HEK293 (cell line): ENCODE measurements around the gene PIGN.

Experiments used
- CTCF ChIA-PET: fragments of 350-600 bp; formaldehyde crosslinking; extraction: SDS; loops from one replicate; lab custom pipeline; 2021; ENCODE audit warnings: antibody characterized with exemption; lab: Yijun Ruan, JAX
- POLR2A ChIA-PET: fragments of 300-600 bp; formaldehyde crosslinking; extraction: SDS; loops from one replicate; lab custom pipeline; 2020; ENCODE audit warnings: antibody characterized with exemption, inconsistent platforms; lab: Yijun Ruan, JAX
- H3K27ac ChIP-seq: fragments of 200-500 bp; sonication (Bioruptor generic); 2 replicates; pipeline ENCODE4 v1.5.1; 2014; ENCODE audit warnings: low read depth, low read length, control low read depth, inconsistent platforms; ENCODE audit errors: extremely low read depth
- H3K36me3 ChIP-seq, 2 experiments: fragments of 200-500 bp in 1 of 2; sonication (Bioruptor generic) in 1 of 2; 1 replicate in 1 of 2; 2 replicates in 1 of 2; pipeline ENCODE4 v1.5.1; 2014 to 2017; ENCODE audit warnings: inconsistent platforms in 2 of 2, low read length in 2 of 2; ENCODE audit not compliant: control insufficient read depth in 2 of 2, insufficient read depth in 1 of 2
- H3K4me1 ChIP-seq: fragments of 200-500 bp; sonication (Bioruptor generic); 2 replicates; pipeline ENCODE4 v1.5.1; 2014; ENCODE audit warnings: mild to moderate bottlenecking, low read length, inconsistent platforms; ENCODE audit not compliant: control insufficient read depth, insufficient read depth
- H3K4me3 ChIP-seq: 2 replicates; pipeline ENCODE4 v1.5.1; 2011; ENCODE audit warnings: low read depth, mild to moderate bottlenecking, control low read depth, low read length, moderate library complexity
- H3K9me3 ChIP-seq: fragments of 200-500 bp; sonication (Bioruptor generic); 2 replicates; pipeline ENCODE4 v1.5.1; 2014; ENCODE audit warnings: low read depth, low read length, inconsistent platforms; ENCODE audit not compliant: control insufficient read depth, insufficient read depth
- CTCF ChIP-seq: fragments of 450-650 bp; formaldehyde crosslinking; IDR thresholded peaks from 2 replicates; pipeline ENCODE4 v1.5.1; 2016; ENCODE audit warnings: missing biosample characterization, missing genetic modification characterization
- ELK4 ChIP-seq: IDR thresholded peaks from 2 replicates; pipeline ENCODE4 v1.6.1; 2011; ENCODE audit warnings: mild to moderate bottlenecking, low read depth, low read length, borderline replicate concordance
- GLI2 ChIP-seq: fragments of 450-650 bp; formaldehyde crosslinking; IDR thresholded peaks from 2 replicates; pipeline ENCODE4; 2017; ENCODE audit warnings: missing biosample characterization, missing genetic modification characterization, low read depth, borderline replicate concordance
- PRDM1 ChIP-seq: fragments of 450-650 bp; formaldehyde crosslinking; IDR thresholded peaks from 2 replicates; pipeline ENCODE4; 2016; ENCODE audit warnings: missing biosample characterization, missing genetic modification characterization
- TCF7L2 ChIP-seq: IDR thresholded peaks from 2 replicates; pipeline ENCODE4 v1.6.1; 2011; ENCODE audit warnings: low read depth, mild to moderate bottlenecking, inconsistent platforms, low read length, moderate library complexity, borderline replicate concordance
- ZBTB17 ChIP-seq: fragments of 450-650 bp; formaldehyde crosslinking; IDR thresholded peaks from 2 replicates; pipeline ENCODE4 v1.5.1; 2016; ENCODE audit warnings: missing biosample characterization, missing genetic modification characterization
- ZBTB48 ChIP-seq: fragments of 450-650 bp; formaldehyde crosslinking; IDR thresholded peaks from 2 replicates; pipeline ENCODE4 v1.5.1; 2016; ENCODE audit warnings: missing biosample characterization, missing genetic modification characterization
- ZNF114 ChIP-seq: fragments of 450-650 bp; formaldehyde crosslinking; IDR thresholded peaks from 2 replicates; pipeline ENCODE4 v1.5.0; 2017; ENCODE audit warnings: missing biosample characterization, missing genetic modification characterization
- ZNF138 ChIP-seq: fragments of 450-650 bp; formaldehyde crosslinking; IDR thresholded peaks from 2 replicates; pipeline ENCODE4 v1.5.1; 2016; ENCODE audit warnings: missing biosample characterization, missing genetic modification characterization, borderline replicate concordance
- ZNF155 ChIP-seq: fragments of 450-650 bp; formaldehyde crosslinking; IDR thresholded peaks from 2 replicates; pipeline ENCODE4 v1.5.1; 2016; ENCODE audit warnings: missing biosample characterization, missing genetic modification characterization
- ZNF157 ChIP-seq: fragments of 450-650 bp; formaldehyde crosslinking; IDR thresholded peaks from 2 replicates; pipeline ENCODE4 v1.5.1; 2016; ENCODE audit warnings: missing biosample characterization, missing genetic modification characterization
- ZNF223 ChIP-seq: fragments of 450-650 bp; formaldehyde crosslinking; IDR thresholded peaks from 2 replicates; pipeline ENCODE4 v1.5.1; 2016; ENCODE audit warnings: missing biosample characterization, missing genetic modification characterization
- ZNF292 ChIP-seq: fragments of 450-650 bp; formaldehyde crosslinking; IDR thresholded peaks from 2 replicates; pipeline ENCODE4 v1.5.1; 2016; ENCODE audit warnings: low read depth, missing biosample characterization, missing genetic modification characterization, borderline replicate concordance
- ZNF514 ChIP-seq: fragments of 450-650 bp; formaldehyde crosslinking; IDR thresholded peaks from 2 replicates; pipeline ENCODE4 v1.5.1; 2016; ENCODE audit warnings: missing biosample characterization, missing genetic modification characterization
- ZNF621 ChIP-seq: fragments of 450-650 bp; formaldehyde crosslinking; IDR thresholded peaks from 2 replicates; pipeline ENCODE4 v1.5.1; 2017; ENCODE audit warnings: missing biosample characterization, missing genetic modification characterization
- ZNF670 ChIP-seq: fragments of 450-650 bp; formaldehyde crosslinking; IDR thresholded peaks from 2 replicates; pipeline ENCODE4 v1.5.1; 2016; ENCODE audit warnings: missing biosample characterization, missing genetic modification characterization, low read depth
- ZSCAN16 ChIP-seq: fragments of 450-650 bp; formaldehyde crosslinking; IDR thresholded peaks from 2 replicates; pipeline ENCODE4 v1.5.1; 2016; ENCODE audit warnings: missing biosample characterization, missing genetic modification characterization
- TF ChIP-seq, protein P1 (sequence below): fragments of 450-650 bp; IDR thresholded peaks from 2 replicates; pipeline ENCODE4 v1.5.1; 2018; ENCODE audit warnings: missing biosample characterization, mild to moderate bottlenecking, missing genetic modification characterization
- TF ChIP-seq, protein P2 (sequence below): fragments of 450-650 bp; formaldehyde crosslinking; IDR thresholded peaks from 2 replicates; pipeline ENCODE4 v1.5.1; 2016; ENCODE audit warnings: missing biosample characterization, missing genetic modification characterization
- TF ChIP-seq, protein P3 (sequence below): fragments of 450-650 bp; formaldehyde crosslinking; IDR thresholded peaks from 2 replicates; pipeline ENCODE4; 2016; ENCODE audit warnings: missing biosample characterization, missing genetic modification characterization

PIGN gene

GRCh38 chr18:62054929-62055498 is 131.8 kb downstream of the PIGN start (continued):
- TF ChIP-seq, protein P1, sequence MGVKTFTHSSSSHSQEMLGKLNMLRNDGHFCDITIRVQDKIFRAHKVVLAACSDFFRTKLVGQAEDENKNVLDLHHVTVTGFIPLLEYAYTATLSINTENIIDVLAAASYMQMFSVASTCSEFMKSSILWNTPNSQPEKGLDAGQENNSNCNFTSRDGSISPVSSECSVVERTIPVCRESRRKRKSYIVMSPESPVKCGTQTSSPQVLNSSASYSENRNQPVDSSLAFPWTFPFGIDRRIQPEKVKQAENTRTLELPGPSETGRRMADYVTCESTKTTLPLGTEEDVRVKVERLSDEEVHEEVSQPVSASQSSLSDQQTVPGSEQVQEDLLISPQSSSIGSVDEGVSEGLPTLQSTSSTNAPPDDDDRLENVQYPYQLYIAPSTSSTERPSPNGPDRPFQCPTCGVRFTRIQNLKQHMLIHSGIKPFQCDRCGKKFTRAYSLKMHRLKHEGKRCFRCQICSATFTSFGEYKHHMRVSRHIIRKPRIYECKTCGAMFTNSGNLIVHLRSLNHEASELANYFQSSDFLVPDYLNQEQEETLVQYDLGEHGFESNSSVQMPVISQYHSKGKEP (tag by site-specific recombination) = no peak
- no peak for TF ChIP-seq TCF7L2
- TF ChIP-seq ZNF514 = no peak
- TF ChIP-seq ZNF292 (tag by site-specific recombination) = no peak
- no peak for TF ChIP-seq ZNF621 (tag by site-specific recombination)
- no peak for TF ChIP-seq ELK4
- no peak for TF ChIP-seq PRDM1 (tag by site-specific recombination)
- no peak for TF ChIP-seq GLI2 (tag by site-specific recombination)
- TF ChIP-seq, protein P2, sequence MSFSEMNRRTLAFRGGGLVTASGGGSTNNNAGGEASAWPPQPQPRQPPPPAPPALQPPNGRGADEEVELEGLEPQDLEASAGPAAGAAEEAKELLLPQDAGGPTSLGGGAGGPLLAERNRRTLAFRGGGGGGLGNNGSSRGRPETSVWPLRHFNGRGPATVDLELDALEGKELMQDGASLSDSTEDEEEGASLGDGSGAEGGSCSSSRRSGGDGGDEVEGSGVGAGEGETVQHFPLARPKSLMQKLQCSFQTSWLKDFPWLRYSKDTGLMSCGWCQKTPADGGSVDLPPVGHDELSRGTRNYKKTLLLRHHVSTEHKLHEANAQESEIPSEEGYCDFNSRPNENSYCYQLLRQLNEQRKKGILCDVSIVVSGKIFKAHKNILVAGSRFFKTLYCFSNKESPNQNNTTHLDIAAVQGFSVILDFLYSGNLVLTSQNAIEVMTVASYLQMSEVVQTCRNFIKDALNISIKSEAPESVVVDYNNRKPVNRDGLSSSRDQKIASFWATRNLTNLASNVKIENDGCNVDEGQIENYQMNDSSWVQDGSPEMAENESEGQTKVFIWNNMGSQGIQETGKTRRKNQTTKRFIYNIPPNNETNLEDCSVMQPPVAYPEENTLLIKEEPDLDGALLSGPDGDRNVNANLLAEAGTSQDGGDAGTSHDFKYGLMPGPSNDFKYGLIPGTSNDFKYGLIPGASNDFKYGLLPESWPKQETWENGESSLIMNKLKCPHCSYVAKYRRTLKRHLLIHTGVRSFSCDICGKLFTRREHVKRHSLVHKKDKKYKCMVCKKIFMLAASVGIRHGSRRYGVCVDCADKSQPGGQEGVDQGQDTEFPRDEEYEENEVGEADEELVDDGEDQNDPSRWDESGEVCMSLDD (tag by site-specific recombination) = no peak
- TF ChIP-seq ZNF138 = no peak

DNA sequence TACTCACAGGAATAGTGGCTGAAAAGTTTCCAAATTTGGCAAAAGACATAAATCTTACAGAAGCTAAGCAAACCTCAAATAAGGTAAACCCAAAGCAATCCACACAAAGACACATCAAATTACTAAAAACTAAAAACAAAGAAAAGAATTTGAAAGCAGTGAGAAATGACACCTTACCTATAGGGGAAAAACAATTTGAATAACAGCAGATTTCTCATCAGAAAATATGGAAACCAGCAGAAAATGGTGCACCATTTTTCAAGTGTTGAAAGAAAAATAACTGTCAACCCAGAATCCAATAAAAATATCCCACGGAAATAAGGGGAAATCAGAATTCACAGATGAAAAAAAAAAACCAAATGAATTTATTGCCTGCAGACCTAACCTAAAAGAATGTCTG is 138.6 kb downstream of the PIGN start:
- H3K36me3 ChIP-seq = no peaks in the 10 kb centered on the region
- H3K4me1 ChIP-seq = no peaks in the 10 kb centered on the region
- H3K27ac ChIP-seq = no peak overlapping the region
- H3K9me3 ChIP-seq = no peaks in the 10 kb centered on the region
- ChIA-PET POLR2A (no interaction called here), CTCF (no interaction called here)
- no peak overlapping the region for H3K4me3 ChIP-seq
- no peak for TF ChIP-seq ZNF670 (tag by site-specific recombination)
- no peak for TF ChIP-seq ZNF223 (tag by site-specific recombination)
- TF ChIP-seq ZNF157 (tag by site-specific recombination) = no peak
- no peak for TF ChIP-seq ZNF114 (tag by site-specific recombination)
- TF ChIP-seq ELK4 = no peak

DNA sequence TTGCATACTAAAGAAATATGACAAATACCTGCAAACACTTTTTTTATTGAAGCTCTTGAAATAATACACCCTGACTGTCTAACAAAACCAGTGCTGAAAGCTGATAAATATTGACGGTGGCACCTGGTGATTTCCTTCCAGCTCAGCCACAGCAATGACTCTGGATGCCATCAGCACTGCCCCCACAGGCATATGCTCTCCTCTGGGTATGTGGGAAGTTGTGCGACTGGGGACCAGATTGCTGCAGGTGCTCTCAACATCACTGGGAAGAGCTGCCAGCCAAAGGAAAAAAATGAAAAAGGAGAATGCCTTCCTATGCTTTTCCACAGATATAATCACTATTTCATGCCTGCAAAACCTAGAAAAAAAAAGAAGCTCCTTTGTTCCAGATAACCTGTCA is 141.5 kb downstream of the PIGN start:
- H3K27ac ChIP-seq = no peak overlapping the region
- no peaks in the 10 kb centered on the region; a peak in 1 of 3 replicates for H3K36me3 ChIP-seq
- no peaks in the 10 kb centered on the region for H3K9me3 ChIP-seq
- ChIA-PET CTCF (interaction anchor here (0.8 to 0.9 kb wide), 2 partner anchors 10 to 86 kb away, joined by 3 to 6 read pairs; no protein-coding TSS in a partner anchor), POLR2A (interaction anchor here (0.6 kb wide), 1 partner anchor 151 kb away, joined by 3 read pairs; no protein-coding TSS in a partner anchor)
- H3K4me3 ChIP-seq = no peak overlapping the region
- H3K4me1 ChIP-seq = no peaks in the 10 kb centered on the region
- no peak for TF ChIP-seq ZSCAN16 (tag by site-specific recombination)
- TF ChIP-seq, protein P2 (tag by site-specific recombination) = no peak
- TF ChIP-seq, protein P3, sequence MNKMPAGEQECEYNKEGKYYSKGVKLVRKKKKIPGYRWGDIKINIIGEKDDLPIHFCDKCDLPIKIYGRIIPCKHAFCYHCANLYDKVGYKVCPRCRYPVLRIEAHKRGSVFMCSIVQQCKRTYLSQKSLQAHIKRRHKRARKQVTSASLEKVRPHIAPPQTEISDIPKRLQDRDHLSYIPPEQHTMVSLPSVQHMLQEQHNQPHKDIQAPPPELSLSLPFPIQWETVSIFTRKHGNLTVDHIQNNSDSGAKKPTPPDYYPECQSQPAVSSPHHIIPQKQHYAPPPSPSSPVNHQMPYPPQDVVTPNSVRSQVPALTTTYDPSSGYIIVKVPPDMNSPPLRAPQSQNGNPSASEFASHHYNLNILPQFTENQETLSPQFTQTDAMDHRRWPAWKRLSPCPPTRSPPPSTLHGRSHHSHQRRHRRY (tag by site-specific recombination) = no peak
- TF ChIP-seq ZBTB48 (tag by site-specific recombination) = no peak
- TF ChIP-seq ZBTB17 (tag by site-specific recombination) = no peak
- no peak for TF ChIP-seq CTCF (tag by site-specific recombination)
- TF ChIP-seq ZNF155 (tag by site-specific recombination) = no peak
